GM19043 (cell line): ENCODE measurements around the gene INAVA.

Source experiments
- ATAC-seq: cut with Tn5 transposase; IDR thresholded peaks from one replicate; pipeline ENCODE4 v1.9.1; 2021; ENCODE audit warnings: low read depth; ENCODE audit not compliant: unreplicated experiment

Gene INAVA

DNA sequence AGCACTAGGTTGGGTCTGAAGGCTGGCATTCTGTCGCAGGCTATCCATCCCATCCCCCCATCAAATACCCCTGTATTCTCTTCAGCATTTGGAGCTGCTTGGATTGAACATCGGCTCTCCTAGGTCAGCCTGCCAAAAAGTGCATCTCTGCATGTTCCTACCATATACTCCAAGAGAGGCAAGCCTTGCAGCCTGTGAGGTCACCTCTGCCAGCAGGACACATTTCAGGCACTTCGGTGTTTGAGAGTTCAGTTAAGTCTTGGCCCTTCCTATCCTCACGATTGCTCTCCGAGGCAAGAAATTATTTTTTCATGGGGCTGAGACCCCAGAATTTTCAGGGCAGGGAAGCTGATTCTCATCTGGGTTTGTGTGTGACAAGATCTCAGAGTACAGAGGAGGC, 19.3 kb upstream of the INAVA start:
- ATAC-seq, result no peak

GRCh38 chr1:200877010-200877409, 17.7 kb upstream of the INAVA start:
- ATAC-seq, result no peak

DNA sequence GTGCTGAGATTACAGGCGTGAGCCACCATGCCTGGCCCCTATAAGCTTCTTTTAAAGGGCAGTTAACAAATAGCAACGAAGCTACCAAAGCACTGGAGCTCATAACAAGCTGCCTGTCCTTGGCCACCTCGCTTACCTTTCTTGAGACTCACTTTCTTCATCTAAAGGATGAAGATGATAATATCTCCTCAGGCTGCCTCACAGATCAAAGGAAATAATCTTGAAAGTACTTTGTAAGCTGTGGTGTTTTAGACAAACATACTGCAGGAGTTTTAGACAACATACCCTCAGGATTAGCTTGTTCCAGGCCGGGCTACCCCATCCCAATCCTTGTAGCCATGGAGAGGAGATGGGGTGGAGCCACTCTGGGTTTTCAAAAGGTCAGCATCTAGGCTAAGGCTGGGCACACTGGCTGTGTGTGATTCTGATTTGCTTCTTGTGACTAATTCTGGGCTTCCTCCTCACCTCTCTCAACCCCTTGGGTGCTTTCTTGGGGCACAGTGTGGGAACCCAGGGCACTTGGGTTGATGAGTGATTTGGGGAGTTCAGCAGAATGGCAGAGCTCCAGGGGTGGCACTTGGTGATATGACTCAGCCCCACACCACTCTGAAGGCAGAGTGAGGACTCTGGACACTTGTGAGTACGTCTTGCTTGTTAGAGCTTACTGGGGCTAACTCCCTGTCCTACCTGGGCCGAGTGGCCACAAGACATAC, 16.7 kb upstream of the INAVA start:
- no peak for ATAC-seq

- ATAC-seq, result peak; percentile 71
Measured at GRCh38 chr1:200880212-200880611, 14.5 kb upstream of the INAVA start.

DNA sequence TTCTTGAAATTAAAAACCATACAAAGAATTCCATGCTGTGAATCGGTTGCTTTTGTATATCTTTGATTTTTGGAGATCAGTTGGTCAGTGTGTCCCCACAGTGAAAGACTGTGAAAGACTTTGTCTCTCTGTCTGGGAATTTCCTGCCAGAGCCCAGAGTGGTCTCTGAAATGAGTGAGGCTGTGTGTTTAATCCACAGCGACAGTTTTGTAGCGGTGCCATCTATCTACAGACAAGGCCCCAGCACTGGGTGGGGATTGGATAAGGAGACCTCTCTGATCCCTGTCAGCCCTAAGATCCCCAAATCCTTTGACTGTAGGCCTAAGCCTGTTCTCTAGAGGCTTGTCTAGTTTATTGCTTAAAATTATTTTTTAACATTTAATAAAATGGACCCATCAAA, 11.6 kb upstream of the INAVA start:
- no peak for ATAC-seq

GRCh38 chr1:200885623-200886402, 8.9 kb upstream of the INAVA start:
- no peak for ATAC-seq

GRCh38 chr1:200886594-200886993, 8.1 kb upstream of the INAVA start:
- no peak for ATAC-seq

DNA sequence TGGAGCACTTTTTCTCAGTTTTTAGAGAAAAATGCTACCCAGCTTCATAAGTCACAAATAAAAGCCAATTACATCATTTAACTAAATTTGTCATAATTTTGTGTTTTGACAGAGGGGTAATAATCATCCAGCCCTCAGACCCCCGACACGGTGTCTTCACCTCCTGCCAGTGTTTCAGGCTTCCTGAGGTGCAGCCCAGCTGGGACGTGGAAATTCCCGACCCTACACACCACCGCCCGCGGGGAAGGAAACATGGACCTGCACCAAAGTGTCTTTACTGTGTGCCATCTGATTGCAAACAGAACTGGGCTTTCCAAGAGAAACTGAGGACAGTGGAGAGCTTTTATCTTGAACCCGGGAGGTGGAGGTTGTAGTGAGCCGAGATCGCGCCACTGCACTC, 7.7 kb upstream of the INAVA start:
- ATAC-seq, result no peak

GRCh38 chr1:200887772-200888348, 6.8 kb upstream of the INAVA start:
- no peak for ATAC-seq

- ATAC-seq, result peak; percentile 90
Measured at GRCh38 chr1:200888349-200888838, 6.3 kb upstream of the INAVA start.

DNA sequence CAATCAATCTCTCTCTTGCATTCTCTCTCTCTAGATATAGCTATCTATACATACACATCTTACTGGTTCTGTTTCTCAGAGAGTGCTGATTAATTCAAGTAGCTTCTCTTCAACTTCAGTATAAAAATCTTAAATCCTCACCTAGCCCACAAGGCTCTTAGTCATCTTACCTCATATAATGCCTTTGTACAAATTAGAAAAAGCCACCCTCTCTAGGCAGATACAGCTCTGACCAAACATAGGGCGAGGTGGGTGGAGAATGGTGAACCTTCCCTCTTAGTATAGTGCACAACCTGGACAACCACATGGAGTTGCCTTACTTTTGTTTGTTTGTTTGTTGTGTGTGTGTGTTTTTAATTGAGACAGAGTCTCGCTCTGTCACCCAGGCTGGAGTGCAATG, 5.1 kb upstream of the INAVA start:
- ATAC-seq, result no peak

GRCh38 chr1:200890027-200890426, 4.7 kb upstream of the INAVA start:
- ATAC-seq, result no peak

- no peak for ATAC-seq
Measured at GRCh38 chr1:200890818-200891773, 3.6 kb upstream of the INAVA start.

- ATAC-seq, result no peak
Measured at GRCh38 chr1:200891774-200892157, 2.9 kb upstream of the INAVA start.

DNA sequence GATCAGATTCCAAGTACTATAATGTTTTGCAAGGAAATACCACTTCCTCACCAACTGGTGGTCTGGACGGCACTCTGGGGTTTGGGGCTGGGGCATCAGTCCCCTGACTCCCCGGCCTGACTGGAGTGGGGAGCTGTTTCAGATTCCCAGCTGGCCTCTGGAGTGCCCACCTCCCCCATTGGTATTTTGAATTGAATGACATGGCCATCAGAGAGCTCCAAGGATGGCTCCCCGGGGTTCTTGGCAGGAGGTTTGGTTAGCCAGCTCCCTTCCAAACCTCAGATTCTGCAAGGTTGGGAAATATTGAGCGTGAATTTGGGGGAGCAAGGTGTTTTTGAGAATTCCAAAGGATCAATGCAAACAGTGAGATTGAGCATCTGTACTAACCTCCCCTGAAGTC, 2.2 kb upstream of the INAVA start:
- no peak for ATAC-seq

- no peak for ATAC-seq
Measured at GRCh38 chr1:200892958-200893357, 1.7 kb upstream of the INAVA start.

GRCh38 chr1:200893411-200893901, 1.2 kb upstream of the INAVA start:
- no peak for ATAC-seq

DNA sequence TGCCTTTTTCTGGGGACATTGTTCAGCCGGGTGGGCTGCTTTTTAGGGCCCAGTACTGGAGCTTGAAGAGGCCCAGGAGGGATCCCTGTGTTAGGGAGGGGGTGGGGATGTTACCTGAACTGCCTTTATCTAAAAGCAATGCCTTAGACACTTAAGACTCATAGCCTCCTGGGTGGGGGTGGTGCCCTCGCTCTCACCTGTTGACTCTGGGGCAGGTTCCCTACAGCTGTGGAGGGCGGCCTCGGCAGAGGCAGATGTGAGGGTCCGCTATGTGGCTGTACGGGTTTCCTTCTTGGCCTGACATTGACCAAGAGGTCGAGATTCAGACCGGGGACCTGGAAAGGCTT, 716 bp downstream of the INAVA start:
- ATAC-seq, result no peak

DNA sequence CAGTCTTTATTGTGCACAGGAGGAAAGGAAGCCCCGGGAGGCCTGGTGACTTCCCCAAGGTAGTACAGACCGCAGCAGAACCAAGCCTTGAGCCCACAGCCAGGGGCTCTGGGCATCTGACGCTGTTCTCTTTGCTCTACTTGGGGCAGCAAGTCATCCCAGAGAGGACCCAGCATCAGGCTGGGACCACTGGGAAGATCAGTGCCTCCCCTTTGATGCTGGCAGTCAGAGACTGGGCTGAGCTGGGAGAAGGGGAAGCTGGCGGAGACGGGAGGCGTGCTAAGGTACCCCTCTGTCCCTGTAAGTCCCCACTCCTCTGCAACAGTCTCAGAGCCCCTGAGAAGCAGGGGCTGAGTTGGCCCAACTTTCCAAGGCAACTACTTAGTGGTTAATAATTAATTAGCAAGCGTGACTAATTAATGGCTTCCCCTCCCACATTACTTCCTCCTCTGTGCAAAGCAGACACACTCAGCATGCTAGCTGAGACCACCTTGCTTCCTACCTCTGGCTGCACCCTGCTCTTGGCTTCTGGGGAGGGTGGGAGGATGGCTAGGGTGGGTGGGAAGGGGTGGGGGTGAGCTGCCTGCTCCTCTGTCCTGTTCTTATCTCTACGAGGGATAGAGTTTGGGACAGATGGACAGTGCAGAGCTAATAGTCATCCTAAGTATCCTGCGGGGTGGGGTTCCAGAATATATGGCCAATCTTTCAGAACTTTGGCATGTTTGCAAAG, 1.3 kb downstream of the INAVA start:
- ATAC-seq, result peak; percentile 51
